ENCODE results near the gene SBF1.

Gene SBF1

GRCh38 chr22:50461536-50461935 lies 13.3 kb downstream of the SBF1 start:
- H3K4me3 ChIP-seq (ENCODE audit: low read length): no peak overlapping the region
- no peak overlapping the region for H3K4me2 ChIP-seq (ENCODE audit: low read length)
- no peaks in the 10 kb centered on the region for H3K79me2 ChIP-seq (ENCODE audit: low read length)
- no peaks in the 10 kb centered on the region for H3K27me3 ChIP-seq (ENCODE audit: low read depth, low read length)
- no peak for TF ChIP-seq EZH2phosphoT487 (IDR thresholded peaks at IDR 0.05; ENCODE audit: low read depth)
- TF ChIP-seq CTCF (IDR thresholded peaks at IDR 0.05; ENCODE audit: low read depth, low read length): no peak
- no peaks in the 10 kb centered on the region for H3K9me3 ChIP-seq (ENCODE audit: insufficient read depth, low read length)
- H3K36me3 ChIP-seq (replicated peaks; ENCODE audit: low read depth, low read length): peaks cover 3% of the 10 kb centered on the region
- peaks cover 9% of the 10 kb centered on the region; the same call in 1 of the 2 replicates for H3K4me1 ChIP-seq (ENCODE audit: low read length)
- no peak overlapping the region for H3K9ac ChIP-seq (ENCODE audit: low read length)
- no peak overlapping the region for H2AFZ ChIP-seq (ENCODE audit: low read depth, low read length)
- H3K27ac ChIP-seq (ENCODE audit: low read length): no peak overlapping the region
- H4K20me1 ChIP-seq (ENCODE audit: insufficient read depth, low read length): no peaks in the 10 kb centered on the region

DNA sequence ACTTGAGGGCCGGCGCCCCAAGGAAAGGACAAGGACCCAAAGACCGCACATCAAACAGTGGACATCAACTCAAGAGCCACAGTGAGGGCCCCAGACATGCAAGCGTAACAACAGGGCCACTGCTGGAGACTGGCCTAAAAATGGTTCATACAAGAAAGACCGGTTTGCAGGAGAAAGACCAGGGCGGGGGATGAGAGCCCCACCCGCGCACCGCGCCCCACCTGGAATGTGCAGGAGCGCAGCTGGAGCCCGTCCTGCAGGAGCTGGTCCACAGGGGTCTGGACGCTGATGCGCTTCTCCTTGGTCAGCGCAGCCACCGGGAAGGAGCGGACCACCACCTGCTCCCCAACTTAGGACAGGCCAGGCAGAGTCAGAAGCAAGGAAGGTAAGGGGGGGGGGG lies 13.9 kb downstream of the SBF1 start:
- Histone ChIP-seq H3K4me1 (ENCODE audit: low read length) (peaks cover 9% of the 10 kb centered on the region; the same call in 1 of the 2 replicates), H3K36me3 (replicated peaks; ENCODE audit: low read depth, low read length) (peaks cover 3% of the 10 kb centered on the region), H3K27me3 (ENCODE audit: low read depth, low read length) (no peaks in the 10 kb centered on the region), H3K9me3 (ENCODE audit: insufficient read depth, low read length) (no peaks in the 10 kb centered on the region), H3K4me3 (ENCODE audit: low read length) (no peak overlapping the region), H3K79me2 (ENCODE audit: low read length) (no peaks in the 10 kb centered on the region), H3K4me2 (ENCODE audit: low read length) (no peak overlapping the region), H4K20me1 (ENCODE audit: insufficient read depth, low read length) (no peaks in the 10 kb centered on the region), H3K9ac (ENCODE audit: low read length) (no peak overlapping the region), H3K27ac (ENCODE audit: low read length) (no peak overlapping the region), H2AFZ (ENCODE audit: low read depth, low read length) (no peak overlapping the region)
- TF ChIP-seq EZH2phosphoT487 (IDR thresholded peaks at IDR 0.05; ENCODE audit: low read depth): no peak
- TF ChIP-seq CTCF (IDR thresholded peaks at IDR 0.05; ENCODE audit: low read depth, low read length): no peak

- Histone ChIP-seq H3K27me3 (ENCODE audit: low read depth, low read length) (no peaks in the 10 kb centered on the region), H3K4me3 (ENCODE audit: low read length) (no peak overlapping the region), H3K9me3 (ENCODE audit: insufficient read depth, low read length) (no peaks in the 10 kb centered on the region), H3K79me2 (ENCODE audit: low read length) (no peaks in the 10 kb centered on the region), H3K4me2 (ENCODE audit: low read length) (no peak overlapping the region), H3K27ac (ENCODE audit: low read length) (no peak overlapping the region), H3K36me3 (replicated peaks; ENCODE audit: low read depth, low read length) (peaks cover 3% of the 10 kb centered on the region), H2AFZ (ENCODE audit: low read depth, low read length) (no peak overlapping the region), H3K9ac (ENCODE audit: low read length) (no peak overlapping the region), H4K20me1 (ENCODE audit: insufficient read depth, low read length) (no peaks in the 10 kb centered on the region), H3K4me1 (ENCODE audit: low read length) (peaks cover 9% of the 10 kb centered on the region; the same call in 1 of the 2 replicates)
- TF ChIP-seq CTCF (IDR thresholded peaks at IDR 0.05; ENCODE audit: low read depth, low read length) (no peak), EZH2phosphoT487 (IDR thresholded peaks at IDR 0.05; ENCODE audit: low read depth) (no peak)
These were observed 15.2 kb downstream of the SBF1 start for GRCh38 chr22:50459496-50460140.

GRCh38 chr22:50459016-50459415 lies 15.8 kb downstream of the SBF1 start:
- Histone ChIP-seq H3K27me3 (ENCODE audit: low read depth, low read length) (no peaks in the 10 kb centered on the region), H3K4me3 (ENCODE audit: low read length) (no peak overlapping the region), H2AFZ (ENCODE audit: low read depth, low read length) (no peak overlapping the region), H3K4me2 (ENCODE audit: low read length) (no peak overlapping the region), H3K4me1 (ENCODE audit: low read length) (peaks cover 6% of the 10 kb centered on the region; the same call in 1 of the 2 replicates), H3K9me3 (ENCODE audit: insufficient read depth, low read length) (no peaks in the 10 kb centered on the region), H3K36me3 (replicated peaks; ENCODE audit: low read depth, low read length) (peaks cover 5% of the 10 kb centered on the region), H3K9ac (ENCODE audit: low read length) (no peak overlapping the region), H4K20me1 (ENCODE audit: insufficient read depth, low read length) (no peaks in the 10 kb centered on the region), H3K27ac (ENCODE audit: low read length) (no peak overlapping the region), H3K79me2 (ENCODE audit: low read length) (no peaks in the 10 kb centered on the region)
- TF ChIP-seq EZH2phosphoT487 (IDR thresholded peaks at IDR 0.05; ENCODE audit: low read depth): no peak
